CD4-positive, alpha-beta T cell treated with Interleukin-6 at 100 ng/mL for 8 hours (primary cell): Measurements from ENCODE around the gene ZER1.

Experiments
- DNase-seq: peaks from one replicate; pipeline ENCODE4 v3.0.0-alpha.2; 2020; ENCODE audit warnings: mixed read lengths, low spot score

The ZER1 gene

GRCh38 chr9:128735373-128735772 is 36.4 kb downstream of the ZER1 start:
- no peak for DNase-seq

GRCh38 chr9:128733256-128733655 is 38.5 kb downstream of the ZER1 start:
- DNase-seq: no peak

GRCh38 chr9:128732576-128732975 is 39.2 kb downstream of the ZER1 start:
- no peak for DNase-seq

GRCh38 chr9:128731691-128732090 is 40.0 kb downstream of the ZER1 start:
- DNase-seq: no peak

DNA sequence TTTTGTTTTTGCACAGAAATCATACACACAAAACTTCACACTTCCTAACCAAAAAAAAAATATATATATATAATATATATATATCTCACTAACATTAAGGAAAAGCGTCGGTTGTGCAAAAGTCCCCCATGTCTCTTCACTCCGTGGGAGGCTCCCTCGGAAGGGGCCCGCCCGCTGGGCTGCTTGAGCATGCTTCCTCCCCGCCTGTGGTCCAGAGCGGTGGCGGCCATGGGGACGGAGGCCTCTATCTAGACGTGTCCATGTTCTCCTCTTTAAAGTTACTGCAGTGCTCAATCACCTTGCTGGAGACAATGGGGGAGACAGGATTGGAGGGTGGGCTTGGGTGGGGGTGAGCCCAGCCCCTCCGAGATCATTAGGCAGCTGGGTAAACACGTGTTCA is 40.6 kb downstream of the ZER1 start:
- no peak for DNase-seq

DNA sequence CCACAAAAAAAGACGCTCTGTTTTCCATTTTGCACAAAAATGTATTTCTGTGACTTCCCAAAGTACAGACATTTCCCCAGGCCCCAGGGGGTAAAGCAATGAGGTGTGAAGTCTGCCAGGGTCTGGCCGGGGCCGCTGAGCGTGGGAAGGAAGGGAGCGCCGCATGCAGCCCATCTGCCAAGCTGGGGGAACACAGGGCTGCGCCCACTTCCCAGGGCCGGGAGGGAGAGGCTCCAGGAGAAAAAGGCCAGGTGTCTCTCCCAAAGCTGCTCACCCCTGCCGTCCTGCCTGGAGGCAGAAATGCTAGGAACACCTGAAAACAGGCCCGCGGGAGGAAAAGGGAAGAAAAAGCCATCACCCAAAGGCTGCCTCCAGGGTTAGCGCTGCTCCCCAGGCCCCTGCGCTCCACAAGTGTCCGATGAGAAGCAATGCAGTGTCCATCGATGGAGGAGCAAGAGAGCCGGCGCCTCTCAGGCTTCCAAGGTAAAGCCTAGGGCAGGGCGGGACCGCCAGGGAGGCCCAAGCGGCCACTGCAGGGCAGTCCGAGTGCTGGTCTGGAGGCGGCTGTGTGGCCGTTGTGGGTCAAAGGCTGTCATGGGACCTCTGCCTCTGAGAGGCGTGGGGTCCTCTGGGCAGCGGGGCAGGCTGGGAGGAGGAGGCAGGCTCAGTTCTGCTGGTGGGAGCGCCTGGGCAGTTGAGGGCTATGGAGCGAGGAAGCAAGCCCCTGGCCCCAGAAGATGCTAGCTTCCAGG is 41.8 kb downstream of the ZER1 start:
- no peak for DNase-seq

DNA sequence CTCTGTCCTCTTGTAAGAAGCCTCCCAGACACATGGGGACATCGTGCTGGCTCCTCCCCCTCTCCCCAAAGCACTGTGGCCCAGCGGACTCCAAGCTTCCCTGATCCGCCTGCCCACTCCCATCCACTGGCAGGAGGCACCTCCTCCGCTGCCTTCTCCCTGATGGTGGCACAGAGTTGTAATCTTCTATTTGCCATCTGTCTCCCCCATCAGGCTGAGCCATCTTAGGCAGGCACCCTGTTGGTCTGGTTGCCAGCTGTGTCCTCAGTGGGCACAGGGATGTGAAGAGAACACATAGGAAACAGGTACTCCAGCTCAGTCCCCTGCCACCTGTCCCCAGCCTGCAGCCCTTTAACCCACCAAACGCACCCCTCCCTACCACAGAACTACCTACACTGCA is 42.4 kb downstream of the ZER1 start:
- no peak for DNase-seq

DNA sequence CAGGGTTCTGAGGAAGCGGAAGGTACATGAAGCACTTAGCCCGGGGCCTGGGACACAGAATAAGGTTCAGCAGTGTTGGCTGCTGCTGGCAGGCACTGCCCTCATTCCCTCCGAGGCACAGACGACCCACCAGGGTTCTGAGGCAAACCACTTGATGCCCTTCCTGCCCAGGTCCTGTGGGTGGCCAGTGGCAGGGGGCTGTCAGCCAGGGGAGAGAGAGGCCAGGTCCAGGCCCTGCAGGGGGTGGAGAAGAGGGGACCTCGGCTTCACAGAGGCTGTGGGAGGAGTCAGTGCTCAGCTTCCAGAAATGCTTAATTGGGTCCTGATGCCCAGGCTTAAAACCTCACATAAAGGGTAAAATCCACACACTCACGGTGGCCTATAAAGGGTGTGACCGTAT is 43.4 kb downstream of the ZER1 start:
- DNase-seq: no peak

DNA sequence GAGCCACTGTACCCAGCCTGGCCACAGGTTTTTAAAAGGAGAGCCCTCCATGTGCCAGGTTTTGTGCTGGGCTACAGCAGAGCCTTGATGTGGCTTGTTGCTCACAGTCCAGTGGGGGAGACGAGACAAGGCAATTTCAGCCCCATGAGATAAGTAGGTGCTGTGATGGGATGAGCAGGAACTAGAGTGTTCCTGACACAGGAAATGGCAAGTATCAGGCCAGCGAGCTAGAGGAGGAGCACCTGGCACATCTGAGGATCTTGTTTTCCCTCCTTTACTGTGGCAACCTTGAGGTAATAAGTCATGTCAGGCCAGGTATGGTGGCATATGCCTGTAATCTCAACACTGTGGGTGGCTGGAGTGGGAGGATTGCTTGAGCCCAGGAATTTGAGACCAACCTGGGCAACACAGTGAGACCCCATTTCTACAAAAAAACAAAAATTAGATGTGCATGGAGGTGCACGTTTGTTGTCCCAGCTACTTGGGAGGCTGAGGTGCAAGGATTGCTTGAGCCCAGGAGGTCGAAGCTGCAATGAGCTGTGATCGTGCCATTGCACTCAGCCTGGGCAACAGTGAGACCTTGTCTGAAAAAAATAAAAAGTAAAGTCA is 44.0 kb downstream of the ZER1 start:
- DNase-seq: no peak

- no peak for DNase-seq
These were observed 46.9 kb downstream of the ZER1 start for GRCh38 chr9:128724744-128725211.

DNA sequence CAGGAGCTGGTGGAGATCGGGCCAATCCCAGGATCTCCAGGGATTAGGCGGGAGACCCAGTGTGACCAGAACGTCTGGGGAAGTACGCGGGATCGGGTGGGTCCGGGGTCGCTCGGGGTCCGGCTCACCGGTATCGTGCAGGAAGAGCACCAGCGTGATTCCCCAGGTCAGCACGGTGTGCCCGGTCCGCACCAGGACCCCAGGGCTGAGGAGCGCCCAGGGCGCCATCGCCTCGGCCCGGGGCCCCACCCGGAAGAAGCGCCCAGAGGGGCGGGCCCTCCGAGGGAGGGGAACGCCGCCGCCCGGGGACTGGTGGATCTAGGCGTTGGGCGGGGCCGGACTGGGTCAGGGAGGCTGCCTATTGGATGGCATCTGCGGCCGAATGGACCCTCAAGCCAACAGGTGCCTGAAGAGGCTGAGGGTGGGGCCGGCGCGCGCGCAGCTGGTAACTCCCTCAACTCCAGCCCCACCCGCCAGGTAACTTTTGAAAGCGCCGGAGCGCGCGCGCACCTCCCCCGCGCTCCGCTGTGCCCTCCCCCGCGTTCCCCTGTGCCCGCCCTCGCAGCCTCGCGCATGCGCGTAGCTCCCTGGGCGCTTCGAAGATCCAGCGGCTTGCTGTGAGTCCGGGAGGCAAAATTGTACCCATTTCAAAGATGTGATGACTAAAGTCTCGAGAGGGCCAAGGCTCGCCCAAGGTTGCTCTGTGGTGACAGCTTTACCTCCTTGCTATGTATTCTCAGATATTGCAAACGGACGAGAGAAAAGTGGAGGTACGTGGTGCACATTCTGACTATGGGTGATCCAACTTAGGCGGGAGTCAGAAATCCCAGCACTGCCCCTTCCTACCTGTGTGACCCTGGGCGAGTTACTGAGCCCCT is 47.6 kb downstream of the ZER1 start, which contains the start of gene ZDHHC12:
TSS of gene ZDHHC12 (minus strand) at position 262 of the 878 bp plus-strand sequence. CDS start at position 228, 34 bp downstream.
- peak; percentile 100 for DNase-seq

DNA sequence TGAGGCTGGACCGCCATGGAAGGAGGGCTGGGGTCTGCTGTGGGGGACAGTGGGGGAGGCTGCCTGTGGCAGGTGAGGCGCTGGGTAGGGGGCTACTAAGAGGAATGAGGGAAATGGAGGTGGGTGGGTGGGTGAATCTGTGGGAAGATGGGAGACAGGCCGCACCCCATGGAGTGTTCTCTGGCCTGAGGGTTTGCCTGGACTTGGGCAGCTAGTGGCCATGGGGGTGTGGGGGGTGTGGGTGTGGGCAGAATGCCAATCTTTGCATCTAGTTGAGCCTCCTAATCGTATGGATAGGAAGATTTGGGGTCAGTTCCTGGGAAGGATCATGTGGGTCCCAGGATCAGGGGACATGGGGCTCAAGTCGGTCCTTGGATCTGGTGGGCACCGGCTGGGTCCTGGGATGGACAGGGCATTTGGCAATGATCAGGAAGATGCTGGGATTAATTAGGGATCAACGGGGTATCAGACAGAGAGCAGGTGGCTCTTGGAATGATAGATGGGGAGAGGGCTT is 48.3 kb downstream of the ZER1 start:
- DNase-seq: no peak

GRCh38 chr9:128722380-128723351 is 49.1 kb downstream of the ZER1 start:
- DNase-seq: no peak

DNA sequence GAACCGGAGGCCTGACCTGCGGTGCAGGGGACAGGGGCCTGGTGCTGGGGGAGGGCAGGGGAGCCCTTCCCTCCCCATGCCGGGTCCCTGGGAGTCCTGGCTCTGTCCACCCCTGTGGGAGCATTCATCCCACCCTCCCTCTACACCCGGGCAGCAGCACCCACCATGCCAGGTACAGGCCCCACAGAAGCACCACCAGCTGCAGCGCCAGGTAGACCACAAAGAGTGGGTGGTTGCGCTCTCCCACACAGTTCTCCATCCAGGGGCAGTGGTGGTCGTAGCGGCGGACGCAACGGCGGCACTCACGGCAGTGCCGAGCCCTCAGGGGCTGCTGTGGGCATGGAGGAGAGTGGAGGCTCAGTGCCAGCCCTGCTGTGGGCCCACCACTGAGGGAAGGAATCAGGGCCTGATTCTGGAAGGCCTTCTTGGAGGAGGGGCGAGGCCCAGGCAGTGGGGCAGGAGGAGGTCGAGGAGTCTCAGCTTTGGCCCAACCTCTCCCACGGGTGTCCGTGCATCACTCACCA is 50.2 kb downstream of the ZER1 start:
- DNase-seq: no peak

GRCh38 chr9:128720841-128721486 is 50.8 kb downstream of the ZER1 start:
- no peak for DNase-seq

DNA sequence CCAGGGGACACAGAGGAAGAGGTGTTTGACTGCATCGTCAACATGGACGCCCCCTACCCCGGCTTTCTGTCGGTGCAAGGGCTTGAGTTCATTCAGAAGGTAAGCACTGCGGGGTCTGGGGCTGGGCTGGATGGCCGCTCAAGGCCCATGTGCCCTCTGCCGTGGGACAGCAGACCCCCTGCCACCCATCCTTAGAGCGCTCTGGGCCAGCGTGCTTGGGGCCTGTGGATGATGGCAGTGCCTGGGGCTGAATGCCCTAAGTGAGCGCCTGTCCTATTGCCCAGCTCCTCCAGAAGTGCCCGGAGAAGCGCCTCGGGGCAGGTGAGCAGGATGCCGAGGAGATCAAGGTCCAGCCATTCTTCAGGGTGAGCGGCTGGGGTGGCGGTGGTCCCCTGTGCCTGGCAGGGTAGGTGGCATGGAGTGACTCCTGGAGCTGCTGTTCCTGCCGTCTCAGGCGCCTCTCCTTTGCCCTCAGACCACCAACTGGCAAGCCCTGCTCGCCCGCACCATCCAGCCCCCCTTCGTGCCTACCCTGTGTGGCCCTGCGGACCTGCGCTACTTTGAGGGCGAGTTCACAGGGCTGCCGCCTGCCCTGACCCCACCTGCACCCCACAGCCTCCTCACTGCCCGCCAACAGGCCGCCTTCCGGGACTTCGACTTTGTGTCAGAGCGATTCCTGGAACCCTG is 51.7 kb downstream of the ZER1 start:
- no peak for DNase-seq

DNA sequence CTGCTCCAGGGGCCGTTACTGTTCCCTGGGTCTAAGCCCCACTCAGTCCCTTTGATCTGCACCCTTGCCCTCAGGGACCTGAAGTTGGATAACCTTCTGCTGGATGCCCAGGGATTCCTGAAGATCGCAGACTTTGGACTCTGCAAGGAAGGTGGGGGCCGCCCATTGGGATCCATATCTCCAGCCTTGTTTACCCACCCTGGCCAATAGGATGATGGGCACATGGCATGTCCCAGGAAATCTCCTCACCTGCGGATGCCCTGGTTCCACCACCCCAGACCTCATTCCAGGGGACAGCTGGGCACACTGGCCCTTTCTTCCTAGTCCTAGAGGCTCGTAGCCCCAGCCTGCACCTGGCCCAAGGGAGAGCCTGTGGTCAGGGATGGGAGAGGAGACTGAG is 53.3 kb downstream of the ZER1 start:
- DNase-seq: no peak

- no peak for DNase-seq
These were observed 53.7 kb downstream of the ZER1 start for GRCh38 chr9:128718047-128718446.

GRCh38 chr9:128716581-128717254 is 55.0 kb downstream of the ZER1 start:
- DNase-seq: no peak
